Progenitor cell of endocrine pancreas (in vitro differentiated cells): ENCODE measurements around the gene MFAP4. TPM values are rescaled to one million over a fixed set of nuclear protein-coding genes. Genes with fewer than 3 reads are reported as not detected.

Experiments
- DNase-seq: peaks from one replicate; pipeline ENCODE4 v3.0.0; 2021; ENCODE audit warnings: low spot score; ENCODE audit not compliant: unreplicated experiment
- H3K27ac Mint-ChIP-seq: 2 replicates; pipeline ENCODE4 v1.8.0; 2021; ENCODE audit warnings: mild to moderate bottlenecking, moderate library complexity, mixed read lengths
- H3K27me3 Mint-ChIP-seq: 2 replicates; pipeline ENCODE4 v1.8.0; 2021; ENCODE audit warnings: mixed read lengths
- H3K36me3 Mint-ChIP-seq: 2 replicates; pipeline ENCODE4 v1.8.0; 2022; ENCODE audit warnings: mixed read lengths; ENCODE audit not compliant: insufficient read depth
- H3K4me1 Mint-ChIP-seq: 2 replicates; pipeline ENCODE4 v1.8.0; 2021; ENCODE audit warnings: low read depth, mixed read lengths
- H3K4me3 Mint-ChIP-seq: 2 replicates; pipeline ENCODE4 v1.8.0; 2021; ENCODE audit warnings: low read depth, mild to moderate bottlenecking, moderate library complexity, mixed read lengths
- H3K9me3 Mint-ChIP-seq: 2 replicates; pipeline ENCODE4 v1.8.0; 2021; ENCODE audit warnings: low read depth, mixed read lengths
- total RNA-seq: library from RNA; stranded (reverse); gene quantifications from 2 replicates; pipeline ENCODE4 v1.2.1, GENCODE V29; 2021
- TF ChIP-seq, protein P1 (sequence below): fragments of 200-600 bp; sonication (generic); IDR thresholded peaks from one replicate; pipeline ENCODE4 v1.5.0; 2021; ENCODE audit warnings: antibody characterized with exemption, mild to moderate bottlenecking; ENCODE audit not compliant: unreplicated experiment

Gene MFAP4
- total RNA-seq, 1 donor from 2014 or later, result 2.3 TPM

DNA sequence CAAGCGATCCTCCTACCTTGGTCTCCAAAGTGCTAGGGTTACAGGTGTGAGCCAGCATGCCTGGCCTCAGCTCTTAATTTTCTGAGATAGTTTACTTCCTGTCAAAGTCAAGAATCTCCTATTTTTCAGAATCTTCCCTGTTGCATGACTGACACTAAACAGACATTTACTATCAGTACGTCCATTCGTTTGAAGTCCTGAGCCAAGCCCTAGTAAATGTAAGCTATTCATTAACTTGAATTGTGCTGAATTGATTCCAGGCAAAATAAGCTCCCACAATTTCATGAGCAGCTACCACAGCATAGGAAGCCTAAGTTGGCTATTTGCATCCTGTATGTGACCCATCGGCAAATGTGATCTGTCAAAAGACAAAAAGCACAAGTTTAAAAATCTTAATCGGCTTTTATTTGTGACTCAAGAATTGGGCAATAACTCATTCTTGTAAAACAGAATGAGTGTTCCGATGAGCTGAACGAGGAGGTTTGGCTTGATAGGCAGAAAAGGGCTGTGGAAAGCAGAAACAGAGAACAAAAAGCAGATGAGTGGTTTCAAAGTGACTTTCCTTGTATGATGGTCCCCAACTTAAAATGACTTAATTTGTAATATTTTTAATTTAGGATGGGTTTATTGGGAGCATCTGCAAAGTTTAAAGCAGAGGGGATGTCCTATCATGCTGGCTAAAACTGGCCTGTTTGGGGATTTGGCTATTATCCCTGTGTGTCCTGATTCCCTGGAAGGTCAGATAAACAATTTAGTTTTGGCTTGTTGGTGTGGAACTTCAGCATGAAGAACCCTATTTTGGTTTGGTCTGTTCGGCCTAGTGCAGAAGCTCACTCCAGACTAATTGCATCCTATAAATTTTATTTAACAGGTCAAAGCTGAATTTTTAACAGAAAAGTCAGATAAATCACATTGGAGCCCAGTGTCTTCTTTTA is 38.2 kb upstream of the MFAP4 start:
- TF ChIP-seq, protein P1, sequence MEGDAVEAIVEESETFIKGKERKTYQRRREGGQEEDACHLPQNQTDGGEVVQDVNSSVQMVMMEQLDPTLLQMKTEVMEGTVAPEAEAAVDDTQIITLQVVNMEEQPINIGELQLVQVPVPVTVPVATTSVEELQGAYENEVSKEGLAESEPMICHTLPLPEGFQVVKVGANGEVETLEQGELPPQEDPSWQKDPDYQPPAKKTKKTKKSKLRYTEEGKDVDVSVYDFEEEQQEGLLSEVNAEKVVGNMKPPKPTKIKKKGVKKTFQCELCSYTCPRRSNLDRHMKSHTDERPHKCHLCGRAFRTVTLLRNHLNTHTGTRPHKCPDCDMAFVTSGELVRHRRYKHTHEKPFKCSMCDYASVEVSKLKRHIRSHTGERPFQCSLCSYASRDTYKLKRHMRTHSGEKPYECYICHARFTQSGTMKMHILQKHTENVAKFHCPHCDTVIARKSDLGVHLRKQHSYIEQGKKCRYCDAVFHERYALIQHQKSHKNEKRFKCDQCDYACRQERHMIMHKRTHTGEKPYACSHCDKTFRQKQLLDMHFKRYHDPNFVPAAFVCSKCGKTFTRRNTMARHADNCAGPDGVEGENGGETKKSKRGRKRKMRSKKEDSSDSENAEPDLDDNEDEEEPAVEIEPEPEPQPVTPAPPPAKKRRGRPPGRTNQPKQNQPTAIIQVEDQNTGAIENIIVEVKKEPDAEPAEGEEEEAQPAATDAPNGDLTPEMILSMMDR, result no peak
- H3K4me1 Mint-ChIP-seq, result peaks cover 19% of the 10 kb centered on the region
- H3K9me3 Mint-ChIP-seq, result no peaks in the 10 kb centered on the region
- H3K27me3 Mint-ChIP-seq, result no peaks in the 10 kb centered on the region
- no peak overlapping the region for H3K4me3 Mint-ChIP-seq
- no peak overlapping the region for H3K27ac Mint-ChIP-seq
- no peak for DNase-seq
- no peaks in the 10 kb centered on the region for H3K36me3 Mint-ChIP-seq

DNA sequence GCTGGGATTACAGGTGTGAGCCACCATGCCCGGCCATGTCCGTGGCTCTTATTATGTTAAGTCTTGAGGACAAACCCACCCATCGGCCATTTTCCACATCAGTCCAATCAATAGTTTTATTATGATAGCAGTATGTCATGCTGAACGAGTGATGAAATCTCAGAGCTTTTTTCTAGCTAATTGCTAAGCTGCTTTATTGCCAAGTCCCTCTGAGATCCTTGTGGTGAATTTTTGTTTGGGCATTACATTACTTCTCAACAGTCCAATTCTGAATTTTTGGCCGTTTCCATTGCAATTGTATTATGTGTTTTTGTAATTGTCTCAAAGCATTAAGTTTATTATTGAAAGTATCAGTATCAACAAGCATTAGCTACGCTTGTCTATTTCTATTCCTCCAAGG is 34.9 kb upstream of the MFAP4 start:
- Mint-ChIP-seq H3K36me3 (no peaks in the 10 kb centered on the region), H3K27ac (no peak overlapping the region), H3K4me3 (no peak overlapping the region), H3K27me3 (no peaks in the 10 kb centered on the region), H3K4me1 (peaks cover 10% of the 10 kb centered on the region), H3K9me3 (no peaks in the 10 kb centered on the region)
- no peak for DNase-seq
- TF ChIP-seq, protein P1, result no peak

DNA sequence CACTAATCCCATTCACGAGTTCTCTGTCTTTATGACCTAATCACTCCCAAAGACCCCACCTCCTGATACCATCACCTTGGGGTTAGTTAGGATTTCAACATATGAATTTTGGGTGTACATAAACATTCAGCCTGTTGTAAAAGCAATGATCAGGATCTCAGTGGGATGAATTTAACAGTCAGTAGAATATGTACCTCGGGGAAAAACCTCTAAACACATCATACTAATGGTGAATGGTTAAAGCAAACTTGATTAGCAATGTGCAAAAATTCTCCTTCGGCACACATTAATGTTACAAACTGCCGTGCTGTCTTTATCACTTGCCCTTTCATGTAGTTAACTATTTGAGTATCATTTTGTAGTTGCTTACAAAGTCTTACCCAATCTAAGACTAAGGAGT is 34.2 kb upstream of the MFAP4 start:
- Mint-ChIP-seq H3K27ac (no peak overlapping the region), H3K4me1 (peaks cover 8% of the 10 kb centered on the region), H3K9me3 (no peaks in the 10 kb centered on the region), H3K4me3 (no peak overlapping the region), H3K27me3 (no peaks in the 10 kb centered on the region), H3K36me3 (no peaks in the 10 kb centered on the region)
- DNase-seq, result no peak
- TF ChIP-seq, protein P1, result no peak

DNA sequence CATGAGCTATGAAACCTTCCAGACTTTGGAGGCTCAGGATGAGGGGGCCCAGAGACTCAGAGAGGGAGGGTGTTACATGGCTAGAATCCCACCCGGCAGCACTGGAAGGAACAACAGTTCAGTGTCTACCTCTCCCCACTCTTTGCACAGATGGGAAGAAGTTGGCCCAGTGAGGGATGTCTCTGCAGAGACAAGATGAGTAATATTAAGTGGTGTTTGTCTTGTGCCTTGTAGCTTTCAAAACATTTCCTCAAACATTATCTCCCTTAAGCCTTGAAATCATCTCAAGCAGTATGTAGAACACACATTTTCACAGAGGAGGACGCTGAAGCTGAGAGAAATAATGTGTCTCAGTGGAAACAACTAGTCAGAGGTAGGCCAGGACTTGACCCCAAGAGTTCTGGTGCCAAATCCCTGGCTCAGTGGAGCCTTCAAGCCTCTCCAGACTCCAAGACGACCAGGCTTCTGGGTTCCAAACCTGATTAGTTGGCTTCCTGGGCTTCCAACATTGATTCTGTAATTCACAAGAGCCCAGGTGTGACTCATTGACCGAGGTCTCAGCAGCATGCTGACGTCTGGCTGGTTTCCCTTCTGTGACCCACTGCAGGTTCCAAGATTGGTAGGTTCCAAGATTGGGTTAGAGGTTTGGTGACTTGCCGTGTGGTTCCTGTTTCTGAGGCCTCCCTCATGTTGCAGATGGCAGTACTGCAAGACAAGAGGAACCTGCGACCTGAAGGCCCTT is 31.4 kb upstream of the MFAP4 start:
- Mint-ChIP-seq H3K4me1 (no peaks in the 10 kb centered on the region), H3K9me3 (no peaks in the 10 kb centered on the region), H3K36me3 (no peaks in the 10 kb centered on the region), H3K4me3 (no peak overlapping the region), H3K27ac (no peak overlapping the region), H3K27me3 (no peaks in the 10 kb centered on the region)
- TF ChIP-seq, protein P1, result no peak
- DNase-seq, result no peak

DNA sequence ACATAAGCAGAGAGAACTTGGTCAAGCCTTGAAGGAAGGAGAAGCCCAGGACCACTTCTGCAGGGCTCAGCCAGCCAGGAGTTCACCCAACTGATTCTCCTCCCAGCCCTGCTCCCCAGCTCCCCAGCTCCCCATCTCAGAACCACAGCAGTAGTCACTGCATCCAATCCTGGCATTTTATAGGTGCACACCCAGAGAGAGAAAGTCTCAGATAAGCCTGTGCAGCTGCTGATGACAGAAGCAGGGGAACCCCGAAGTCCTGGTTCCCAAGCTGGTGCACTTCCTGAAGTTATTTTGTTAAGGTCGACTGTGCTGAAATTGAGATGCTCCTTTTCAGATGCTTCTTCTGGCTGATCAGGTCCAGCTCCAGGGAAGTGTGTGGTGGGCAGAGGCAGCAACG is 30.6 kb upstream of the MFAP4 start:
- no peak overlapping the region for H3K27ac Mint-ChIP-seq
- H3K36me3 Mint-ChIP-seq, result no peaks in the 10 kb centered on the region
- H3K4me3 Mint-ChIP-seq, result no peak overlapping the region
- no peaks in the 10 kb centered on the region for H3K27me3 Mint-ChIP-seq
- TF ChIP-seq, protein P1, result no peak
- H3K9me3 Mint-ChIP-seq, result no peaks in the 10 kb centered on the region
- no peak for DNase-seq
- H3K4me1 Mint-ChIP-seq, result no peaks in the 10 kb centered on the region
